Caki2 (cell line): ENCODE data around the gene PROSER2. TPM values are rescaled to one million over a fixed set of nuclear protein-coding genes. Genes with fewer than 3 reads are reported as not detected.
"Not testable (repeated sequence)": the region's sequence is repeated elsewhere in the genome, so short reads cannot be mapped to it uniquely, and the experiment has no call there.

Experiments used
- DNase-seq: peaks from one replicate; pipeline ENCODE4 v3.0.0-alpha.2; 2015; ENCODE audit warnings: low read depth
- in situ Hi-C: cut with HindIII; loops from 2 replicates; pipeline ENCODE4 v1.10.0; 2016; ENCODE audit warnings: low sequenced_read_pairs, low pct_unique_long_range_greater_than_20kb, mixed read lengths
- total RNA-seq: library from RNA; depleted of rRNA; stranded (reverse); fragments of >200 nt; shearing (Covaris generic); gene quantifications from 2 replicates; pipeline ENCODE4 v1.2.3, GENCODE V29; 2014; ENCODE audit warnings: low replicate concordance

Gene PROSER2
- total RNA-seq, 1 experiment from 2014 or later, result 83.5 TPM

DNA sequence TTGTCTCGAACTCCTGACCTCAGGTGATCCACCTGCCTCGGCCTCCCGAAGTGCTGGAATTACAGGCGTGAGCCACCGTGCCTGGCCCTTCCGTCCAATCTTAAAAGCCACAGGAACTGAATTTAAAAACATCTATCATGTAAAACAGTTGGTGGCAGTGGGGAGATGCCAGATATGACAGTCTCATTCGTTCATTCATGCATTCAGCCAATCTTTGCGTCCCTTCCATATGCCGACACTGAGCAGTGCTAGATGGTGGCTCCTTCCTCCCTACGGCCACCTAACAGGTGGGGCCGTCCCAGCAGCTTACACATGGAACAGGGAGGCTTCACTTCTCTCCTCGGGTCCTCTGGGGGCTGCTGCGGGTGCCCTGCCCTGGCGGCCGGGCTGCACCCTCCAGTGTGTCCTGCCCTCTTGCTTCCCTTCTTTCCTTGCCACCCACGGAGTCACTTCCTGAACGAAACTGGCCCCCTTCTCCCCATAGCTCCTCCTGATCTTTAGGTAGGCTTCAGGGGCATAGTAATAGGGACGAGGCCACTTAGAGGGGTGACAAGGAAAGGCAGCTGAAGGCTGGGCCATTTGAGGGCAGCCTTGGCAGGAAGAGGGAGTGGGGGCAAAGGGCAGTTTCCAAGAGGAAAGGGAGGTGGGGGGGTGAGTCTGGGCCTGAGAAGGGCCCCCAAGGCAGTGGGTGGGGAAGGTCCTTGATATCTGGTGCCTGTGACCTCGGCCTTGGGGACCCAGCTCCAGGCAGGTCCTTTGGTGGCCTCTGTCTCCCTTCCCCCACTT, 53.8 kb downstream of the PROSER2 start:
- DNase-seq, result no peak
- in situ Hi-C loops, result no loop called here

DNA sequence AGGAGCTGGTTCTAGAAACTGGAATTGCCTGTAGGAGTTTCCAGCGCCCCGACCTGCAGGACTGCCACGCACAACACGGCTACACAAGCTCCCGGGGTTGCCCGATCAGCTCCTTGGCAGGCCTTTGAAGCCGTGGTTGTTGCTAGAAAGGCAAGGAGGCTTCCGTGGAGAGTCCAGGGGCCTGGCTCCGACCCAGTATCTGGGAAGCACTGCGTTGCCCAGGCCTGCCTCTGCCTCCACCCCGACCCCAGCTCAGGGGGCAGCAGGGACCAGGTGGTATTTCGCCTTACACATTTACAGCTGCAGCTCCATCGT, 54.4 kb downstream of the PROSER2 start:
- no peak for DNase-seq
- in situ Hi-C loops, result no loop called here

- no peak for DNase-seq
- in situ Hi-C loops, result no loop called here
Observed at GRCh38 chr10:11878776-11879175, 55.6 kb downstream of the PROSER2 start.

DNA sequence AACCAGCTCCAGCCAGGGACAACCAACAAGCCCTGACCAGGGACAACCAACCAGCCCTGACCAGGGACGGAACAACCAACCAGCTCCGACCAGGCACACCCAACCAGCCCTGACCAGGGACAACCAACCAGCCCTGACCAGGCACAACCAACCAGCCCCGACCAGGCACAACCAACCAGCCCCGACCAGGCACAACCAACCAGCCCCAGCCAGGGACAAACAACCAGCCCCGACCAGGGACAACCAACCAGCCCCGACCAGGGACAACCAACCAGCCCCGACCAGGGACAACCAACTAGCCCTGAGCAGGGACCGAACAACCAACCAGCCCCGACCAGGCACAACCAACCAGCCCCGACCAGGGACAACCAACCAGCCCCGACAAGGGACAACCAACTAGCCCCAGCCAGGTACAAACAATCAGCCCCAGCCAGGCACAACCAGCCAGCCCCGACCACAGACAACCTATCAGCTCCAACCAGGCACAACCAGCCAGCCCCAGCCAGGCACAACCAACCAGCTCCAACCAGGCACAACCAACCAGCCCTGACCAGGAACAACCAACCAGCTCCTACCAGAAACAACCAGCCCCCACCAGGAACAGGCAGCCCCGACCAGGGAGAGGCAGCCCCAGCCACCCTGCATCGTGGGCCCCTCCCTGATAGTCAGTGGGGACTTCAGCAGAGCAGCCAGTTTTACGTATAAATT, 56.4 kb downstream of the PROSER2 start:
- DNase-seq, result no peak
- in situ Hi-C loops, result no loop called here

- in situ Hi-C loops, result no loop called here
- no peak for DNase-seq
Observed at GRCh38 chr10:11880151-11881029, 57.2 kb downstream of the PROSER2 start.

GRCh38 chr10:11881030-11881476, 57.9 kb downstream of the PROSER2 start:
- in situ Hi-C loops, result no loop called here
- DNase-seq, result no peak

DNA sequence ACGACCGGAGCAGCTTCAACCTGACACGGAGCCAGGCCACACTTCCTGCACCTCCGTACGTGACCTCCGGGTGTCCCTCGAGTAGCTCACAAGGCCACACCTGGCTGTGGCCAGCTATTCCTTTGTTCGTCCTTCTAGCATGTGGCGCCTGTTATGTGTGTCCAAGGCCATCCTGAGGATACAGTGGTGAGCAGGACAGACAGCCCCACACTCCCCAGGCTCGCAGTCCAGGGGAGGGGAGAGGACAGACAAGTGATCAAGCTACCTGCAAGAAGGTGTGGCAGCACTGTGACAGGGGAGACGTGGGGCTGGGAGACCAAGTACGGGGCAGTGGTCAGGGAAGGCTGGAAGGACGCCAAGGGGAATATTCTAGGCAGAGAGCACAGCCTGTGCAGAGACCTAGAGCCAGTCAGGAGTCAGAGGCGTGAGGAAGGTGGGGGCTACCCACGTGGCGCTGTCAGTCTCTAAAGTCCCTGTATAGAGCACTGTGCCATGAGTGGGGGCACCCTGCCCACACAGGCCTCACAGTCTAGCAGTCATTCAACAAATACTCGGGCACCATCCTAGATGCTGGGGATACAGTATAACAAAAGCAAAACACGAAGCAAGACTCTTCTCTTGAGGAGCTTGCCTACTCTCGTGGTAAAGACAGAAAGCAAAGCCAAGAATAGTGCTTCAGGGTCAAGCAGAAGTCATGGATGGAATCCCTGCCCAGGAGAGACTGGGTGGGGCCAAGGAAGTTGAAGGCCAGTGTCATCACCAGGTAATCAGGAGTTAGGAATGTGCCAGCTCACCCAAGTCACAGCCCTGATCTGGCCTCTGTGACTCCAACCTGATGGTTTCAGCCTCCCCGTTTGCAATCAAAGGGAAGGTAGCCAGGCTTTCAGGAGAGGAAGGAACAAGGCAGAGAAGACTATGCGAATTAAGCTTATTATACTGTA, 58.6 kb downstream of the PROSER2 start:
- peak; percentile 95 for DNase-seq
- in situ Hi-C loops, result no loop called here

- DNase-seq, result no peak
Observed at GRCh38 chr10:11882646-11883375, 59.7 kb downstream of the PROSER2 start.

GRCh38 chr10:11884706-11885423, 61.7 kb downstream of the PROSER2 start:
- in situ Hi-C loops, result no loop called here
- DNase-seq, result no peak

More at GRCh38 chr10:11882646-11883375, 59.7 kb downstream of the PROSER2 start:
- in situ Hi-C loops, result no loop called here

GRCh38 chr10:11885437-11886137, 62.4 kb downstream of the PROSER2 start:
- in situ Hi-C loops, result no loop called here
- no peak for DNase-seq

DNA sequence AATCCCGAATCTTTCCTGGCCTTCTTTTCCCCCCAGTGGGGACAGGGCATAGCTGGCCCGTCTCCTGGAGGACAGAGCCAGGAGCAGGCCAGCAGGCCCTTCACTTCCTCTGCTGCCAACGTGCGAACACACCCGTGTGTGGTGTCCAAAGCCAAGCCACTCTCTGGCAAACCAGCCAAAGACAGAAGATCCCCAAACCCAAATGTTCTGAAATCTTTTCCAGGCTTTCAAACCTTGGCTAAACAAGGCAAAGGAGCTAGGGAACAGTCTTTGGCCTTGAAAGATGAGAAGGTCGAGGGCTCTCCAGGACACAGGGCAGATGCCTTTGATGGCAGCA, 63.0 kb downstream of the PROSER2 start:
- in situ Hi-C loops, result no loop called here
- no peak for DNase-seq

- in situ Hi-C loops, result no loop called here
- DNase-seq, result peak; percentile 86
Observed at GRCh38 chr10:11886851-11887250, 63.7 kb downstream of the PROSER2 start.

GRCh38 chr10:11887381-11888227, 64.4 kb downstream of the PROSER2 start:
- in situ Hi-C loops, result no loop called here
- DNase-seq, result no peak

DNA sequence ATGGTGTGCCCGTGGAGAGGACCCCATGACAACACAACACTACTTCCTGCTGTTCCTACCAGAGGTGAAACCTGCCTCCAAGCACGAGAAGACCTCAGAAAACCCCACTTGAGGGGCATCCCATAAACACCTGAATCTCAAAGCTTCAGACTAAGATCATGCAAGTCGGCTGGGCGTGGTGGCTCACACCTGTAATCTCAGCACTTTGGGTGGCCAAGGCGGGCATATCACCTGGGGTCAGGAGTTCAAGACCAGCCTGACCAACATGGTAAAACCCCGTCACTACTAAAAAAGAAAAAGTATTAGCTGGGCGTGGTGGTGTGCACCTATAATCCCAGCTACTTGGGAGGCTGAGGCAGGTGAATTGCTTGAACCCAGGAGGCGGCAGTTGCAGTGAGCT, 66.1 kb downstream of the PROSER2 start:
- DNase-seq, in situ Hi-C loops: not testable (repeated sequence)

DNA sequence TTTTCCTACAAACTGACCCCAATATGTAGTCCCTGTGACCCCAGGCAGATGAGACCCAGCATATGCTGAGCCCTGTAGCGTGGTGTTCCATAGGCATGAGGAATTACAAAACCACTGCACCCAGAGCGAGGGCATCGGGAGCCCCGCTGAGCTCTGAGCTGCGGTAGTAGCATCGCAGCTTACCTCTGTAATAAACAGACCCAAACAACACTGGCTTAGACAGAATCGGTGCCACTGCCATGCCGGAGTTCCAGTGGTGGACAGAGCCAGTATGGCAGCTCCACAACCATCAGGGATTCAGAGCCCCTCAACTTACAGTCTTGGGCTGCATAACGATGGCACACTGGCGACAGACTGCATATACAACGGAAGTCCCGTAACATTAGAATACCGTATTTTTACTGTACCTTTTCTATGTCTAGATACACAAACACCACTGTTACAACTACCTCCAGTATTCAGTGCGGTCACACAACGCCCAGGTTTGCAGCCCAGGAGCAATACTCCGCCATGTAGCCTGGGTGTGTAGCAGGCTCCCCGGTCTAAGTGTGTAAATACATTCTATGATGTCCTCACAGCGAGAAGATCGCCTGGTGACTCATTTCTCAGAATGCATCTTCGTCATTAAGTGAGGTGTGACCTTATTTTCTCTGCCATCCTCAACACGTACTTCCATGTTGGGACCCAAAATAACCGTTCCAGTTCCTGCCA, 68.8 kb downstream of the PROSER2 start:
- in situ Hi-C loops, result no loop called here
- DNase-seq, result no peak
